H1 (cell line): ENCODE data around the gene MAPK8. TPM values are rescaled to one million over a fixed set of nuclear protein-coding genes. Genes with fewer than 3 reads are reported as not detected.

Experiments used
- RNF2 ChIP-seq: fragments of 200-900, 300-1000 bp; sonication (generic); IDR thresholded peaks from 2 replicates; pipeline ENCODE4 v1.7.1; 2016; ENCODE audit warnings: borderline replicate concordance, low read depth, mild to moderate bottlenecking, antibody characterized with exemption, low read length; ENCODE audit not compliant: poor library complexity, severe bottlenecking; ENCODE audit errors: missing control alignments
- polyA plus RNA-seq, 7 experiments: library from polyadenylated mRNA; depleted of rRNA in 3 of 7; stranded (reverse) in 5 of 7; unstranded in 2 of 7; fragments of >200 nt in 5 of 7; fragments of 200-250 nt in 2 of 7; gene quantifications; 1 replicate in 5 of 7; 2 replicates in 1 of 7; 4 replicates in 1 of 7; pipeline versions ENCODE4 v1.2.1 to v1.2.3, GENCODE V29; 2011 to 2013; ENCODE audit warnings: missing spikeins in 2 of 7, mixed read lengths in 2 of 7
- total RNA-seq: library from RNA; stranded (reverse); fragmentation: NEBNext Ultra II Directional; extraction: Animal tissue kit (Norgen Biotek cat#: 25700); gene quantifications from 2 replicates; pipeline ENCODE4 v1.2.1, GENCODE V29; 2021

The MAPK8 gene
- total and polyA plus RNA-seq, 2 of the 8 experiments (the other 6 are each of a cell fraction or from before 2014, with no cell fraction given) = 23.3 to 71.3 TPM

GRCh38 chr10:48442090-48442808 is 135.8 kb downstream of the MAPK8 start (continued):
- no peak for TF ChIP-seq RNF2
- TF ChIP-seq, all 59 proteins: peak for 0
